K562 (cell line): Measurements from ENCODE around the gene YES1. TPM values are rescaled to one million over a fixed set of nuclear protein-coding genes. Genes with fewer than 3 reads are reported as not detected.
"Not testable (repeated sequence)": the region's sequence is repeated elsewhere in the genome, so short reads cannot be mapped to it uniquely, and the experiment has no call there.

Experiments used
- ATAC-seq: fragments of 200-7000 bp; cut with Tn5 transposase; 3 replicates; pipeline ENCODE4 v1.9.1; 2020; ENCODE audit warnings: moderate library complexity
- BruUV-seq: library from RNA; stranded (reverse); fragments of 400-500 nt; replicated peaks from 2 replicates; lab custom pipeline; 2021; lab: Mats Ljungman, UMichigan
- CTCF ChIA-PET: fragments of 300-600 bp; formaldehyde crosslinking; extraction: SDS; loops from one replicate; lab custom pipeline; 2021; ENCODE audit warnings: low intra/inter-chr PET ratio; lab: Yijun Ruan, JAX
- POLR2A ChIA-PET: fragments of 300-600, 350-650 bp; sonication (Branson Sonifier 250); formaldehyde crosslinking; extraction: SDS; loops from one replicate; lab custom pipeline; 2021; ENCODE audit warnings: antibody characterized with exemption, inconsistent platforms; lab: Yijun Ruan, JAX
- DNase-seq, 4 experiments: peaks; one replicate each; pipeline versions ENCODE4 v3.0.0 to v3.0.0-alpha.2; 2011 to 2018; ENCODE audit warnings: low spot score in 3 of 4, mixed read lengths in 3 of 4; ENCODE audit errors: extremely low read depth in 1 of 4
- FAIRE-seq: peaks from 2 replicates; lab custom pipeline; 2011; peaks lifted over from hg19 to GRCh38; lab: Jason Lieb, UNC
- H2AFZ ChIP-seq: 2 replicates; pipeline ENCODE4 v1.6.0; 2011; ENCODE audit warnings: low read depth, low read length, control low read depth, inconsistent platforms
- H3K27ac ChIP-seq: fragments of 200-600 bp; 3 replicates; pipeline ENCODE4 v1.8.0; 2011; ENCODE audit warnings: low read depth, mild to moderate bottlenecking, control low read depth, inconsistent platforms, low read length, moderate library complexity, mixed read lengths; ENCODE audit errors: extremely low read depth
- H3K27me3 ChIP-seq, 2 experiments: fragments of 300-600 bp in 1 of 2; 2 replicates in 1 of 2; 3 replicates in 1 of 2; pipeline versions ENCODE4 v1.6.0 to v1.8.0; 2011; ENCODE audit warnings: inconsistent platforms in 2 of 2, low read length in 2 of 2, mild to moderate bottlenecking in 1 of 2, mixed read lengths in 1 of 2, moderate library complexity in 1 of 2; ENCODE audit not compliant: control insufficient read depth in 2 of 2, insufficient read depth in 2 of 2
- H3K36me3 ChIP-seq: fragments of 300-600 bp; 3 replicates; pipeline ENCODE4 v1.8.0; 2011; ENCODE audit warnings: mild to moderate bottlenecking, low read length, inconsistent platforms; ENCODE audit not compliant: control insufficient read depth, insufficient read depth
- H3K4me1 ChIP-seq, 2 experiments: fragments of 200-600 bp in 1 of 2; replicated peaks in 1 of 2; 2 replicates in 1 of 2; 3 replicates in 1 of 2; pipeline versions ENCODE4 v1.5.1 to v1.8.0; 2011; ENCODE audit warnings: inconsistent platforms in 2 of 2, low read length in 2 of 2, mild to moderate bottlenecking in 1 of 2, mixed read lengths in 1 of 2, moderate library complexity in 1 of 2; ENCODE audit not compliant: control insufficient read depth in 2 of 2, insufficient read depth in 2 of 2
- H3K4me2 ChIP-seq: 2 replicates; pipeline ENCODE4 v1.6.1; 2011; ENCODE audit warnings: low read length, control low read depth, inconsistent platforms, mixed read lengths; ENCODE audit not compliant: insufficient read depth
- H3K4me3 ChIP-seq: fragments of 200-600 bp; sonication (generic), shearing (Covaris generic); 2 replicates; pipeline ENCODE4 v1.5.1; 2016; ENCODE audit warnings: control low read depth, inconsistent platforms
- H3K79me2 ChIP-seq: fragments of 200-600 bp; 3 replicates; pipeline ENCODE4 v1.8.0; 2011; ENCODE audit warnings: low read length, inconsistent platforms; ENCODE audit not compliant: control insufficient read depth, insufficient read depth
- H3K9ac ChIP-seq, 2 experiments: 2 replicates each; pipeline versions ENCODE4 v1.6.0 to v1.6.1; 2011; ENCODE audit warnings: low read depth in 2 of 2, low read length in 2 of 2, control low read depth in 1 of 2, inconsistent platforms in 1 of 2, mild to moderate bottlenecking in 1 of 2, mixed read lengths in 1 of 2; ENCODE audit not compliant: insufficient read depth in 1 of 2
- H3K9me1 ChIP-seq: one replicate; pipeline ENCODE4 v1.6.0; 2011; ENCODE audit warnings: inconsistent platforms, mild to moderate bottlenecking, low read length, moderate library complexity; ENCODE audit not compliant: control insufficient read depth, insufficient read depth
- H3K9me3 ChIP-seq: replicated peaks from 2 replicates; pipeline ENCODE4 v1.5.1; 2011; ENCODE audit warnings: low read depth, low read length, inconsistent platforms; ENCODE audit not compliant: control insufficient read depth, insufficient read depth
- H4K20me1 ChIP-seq: replicated peaks from 2 replicates; pipeline ENCODE4 v1.6.1; 2011; ENCODE audit warnings: low read length, inconsistent platforms, mixed read lengths; ENCODE audit not compliant: control insufficient read depth, insufficient read depth
- CEBPB ChIP-seq: fragments of 450-650 bp; IDR thresholded peaks from 2 replicates; pipeline ENCODE4 v1.6.1; 2016; ENCODE audit warnings: missing genetic modification characterization, missing compliant biosample characterization
- FOXA3 ChIP-seq, 2 experiments: fragments of 450-650 bp in 1 of 2; sonication (generic) in 1 of 2; formaldehyde crosslinking; IDR thresholded peaks in 1 of 2; conservative IDR thresholded peaks in 1 of 2; 2 replicates each; pipeline versions ENCODE4 v1.4.0 to v1.8.0; 2020 to 2022; ENCODE audit warnings: mild to moderate bottlenecking in 2 of 2, missing genetic modification reagents in 1 of 2
- FOXK2 ChIP-seq, 2 experiments: fragments of 450-650 bp; IDR thresholded peaks in 1 of 2; conservative IDR thresholded peaks in 1 of 2; 2 replicates each; pipeline ENCODE4 v1.6.1; 2016; ENCODE audit warnings: low read depth in 2 of 2, mild to moderate bottlenecking in 1 of 2
- POLR2A ChIP-seq: fragments of 450-650 bp; conservative IDR thresholded peaks from 2 replicates; pipeline ENCODE4 v1.6.1; 2016
- POLR2AphosphoS5 ChIP-seq: IDR thresholded peaks from 2 replicates; pipeline ENCODE4 v1.6.1; 2011; ENCODE audit warnings: mild to moderate bottlenecking, low read depth, low read length, moderate library complexity; ENCODE audit not compliant: control insufficient read depth, insufficient read depth
- POLR2B ChIP-seq: fragments of 450-650 bp; IDR thresholded peaks from 2 replicates; pipeline ENCODE4 v1.6.1; 2018; ENCODE audit warnings: low read depth; ENCODE audit not compliant: partially characterized antibody
- TEAD1 ChIP-seq, 2 experiments: fragments of 450-650 bp in 1 of 2; sonication (generic) in 1 of 2; formaldehyde crosslinking; IDR thresholded peaks; 2 replicates each; pipeline versions ENCODE4 v1.4.0 to v1.8.0; 2020 to 2022; ENCODE audit warnings: mild to moderate bottlenecking in 2 of 2, missing genetic modification reagents in 1 of 2
- ZNF121 ChIP-seq: sonication (generic); formaldehyde crosslinking; conservative IDR thresholded peaks from 2 replicates; pipeline ENCODE4 v1.8.0; 2022; ENCODE audit warnings: missing genetic modification reagents
- ZNF384 ChIP-seq: IDR thresholded peaks from 2 replicates; pipeline ENCODE4 v1.6.1; 2012; ENCODE audit warnings: low read depth, low read length, improper control_type of control experiment
- WGBS: fragments of 100-300 bp; shearing (Covaris generic); methylation state at CpG from one replicate; pipeline ENCODE4 v1.1.6; 2016; ENCODE audit warnings: low coverage, mixed read lengths; ENCODE audit not compliant: insufficient coverage; ENCODE audit errors: missing lambda C conversion rate; 5-methylcytosine and 5-hydroxymethylcytosine counted together
- in situ Hi-C: fragments of 300-500 bp; cut with MboI; formaldehyde crosslinking; loops from 4 replicates; pipeline ENCODE4 v1.15.0; 2018; ENCODE audit warnings: inconsistent platforms, mixed read lengths
- intact Hi-C: fragments of 100-400 bp; cut with micrococcal nuclease; formaldehyde crosslinking; loops from 2 replicates; pipeline ENCODE4 v1.14.2; 2022
- polyA plus RNA-seq, 8 experiments: library from polyadenylated mRNA; depleted of rRNA in 4 of 8; stranded (reverse) in 5 of 8; unstranded in 3 of 8; fragments of >200 nt; fragmentation: Nextera tagmentation in 2 of 8; fragmentation: Illumina TruSeq in 1 of 8; extraction: Ambion mirVana in 2 of 8; extraction: Trizol in 1 of 8; gene quantifications; 2 replicates each; pipeline versions ENCODE4 v1.2.1 to v1.2.3, GENCODE V29; 2011 to 2014; ENCODE audit warnings: inconsistent platforms in 1 of 8, missing spikeins in 1 of 8
- total RNA-seq, 7 experiments: library from RNA; depleted of rRNA in 6 of 7; stranded (reverse); fragments of >200 nt in 6 of 7; fragmentation: Illumina TruSeq in 2 of 7; extraction: Trizol in 2 of 7; gene quantifications; 2 replicates each; pipeline versions ENCODE4 v1.2.1 to v1.2.3, GENCODE V29; 2011 to 2021; ENCODE audit warnings: low replicate concordance in 1 of 7
- TF ChIP-seq, protein P1 (sequence below), 3 experiments: IDR thresholded peaks in 2 of 3; conservative IDR thresholded peaks in 1 of 3; 2 replicates each; pipeline ENCODE4 v1.5.1; 2011 to 2012; ENCODE audit warnings: low read length in 3 of 3, mild to moderate bottlenecking in 3 of 3, control low read depth in 2 of 3, improper control_type of control experiment in 1 of 3, inconsistent platforms in 1 of 3, low read depth in 1 of 3, mixed read lengths in 1 of 3, moderate library complexity in 1 of 3; ENCODE audit not compliant: insufficient read depth in 2 of 3

Gene YES1
- total and polyA plus RNA-seq, 9 of the 15 experiments (the other 6 are each of a cell fraction or from before 2014, with no cell fraction given): 37.2 to 115 (median 77.7) TPM

DNA sequence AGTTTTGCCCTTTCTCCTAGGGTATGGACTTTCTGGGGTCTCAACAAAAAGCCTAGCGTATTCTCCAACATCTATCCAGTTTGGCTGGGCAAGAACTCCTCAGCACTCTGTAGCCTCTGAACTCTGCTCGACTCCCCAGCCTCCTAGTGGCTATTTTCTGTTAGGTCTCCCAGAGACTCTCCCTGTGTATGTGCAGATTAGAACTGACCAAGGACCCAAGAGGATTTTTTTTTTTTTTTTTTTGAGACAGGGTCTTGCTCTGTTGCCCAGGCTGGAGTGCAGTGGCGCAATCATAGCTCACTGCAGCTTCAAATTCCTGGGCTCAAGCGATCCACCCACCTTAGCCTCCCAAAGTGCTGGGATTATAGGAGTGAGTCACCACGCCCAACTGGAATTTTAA is 81.9 kb downstream of the YES1 start:
- H3K4me2 ChIP-seq, intact Hi-C loops, BruUV-seq, H3K4me3 ChIP-seq, H3K9me1 ChIP-seq, H2AFZ ChIP-seq, H3K9ac ChIP-seq, H3K27me3 ChIP-seq, H3K9me3 ChIP-seq, in situ Hi-C loops, FAIRE-seq, H3K27ac ChIP-seq, CTCF ChIA-PET, H3K4me1 ChIP-seq, POLR2A ChIA-PET, H3K79me2 ChIP-seq, H4K20me1 ChIP-seq: not testable (repeated sequence)
- DNase-seq (peak; percentile 37 to 52 (median 44)), ATAC-seq (peak; percentile 85)
- WGBS: 91% methylated on average over 5 of the region's 5 CpGs
- H3K36me3 ChIP-seq: peaks cover 78% of the 10 kb centered on the region
- 0 out of 2 replicates have a peak, but pooled peaks have one; percentile 47 for TF ChIP-seq POLR2A
- TF ChIP-seq POLR2AphosphoS5: peak; percentile 53
- 0 out of 2 replicates have a peak, but pooled peaks have one; percentile 54 for TF ChIP-seq ZNF384
- 0 out of 4 replicates have a peak, but pooled peaks of 1 of the 2 experiments have one; percentile 22 for TF ChIP-seq FOXA3 (CRISPR knock-in tag; conservative IDR thresholded peaks at IDR 0.05 in 1 of 2, IDR thresholded peaks at IDR 0.05 in 1 of 2)
- peak; percentile 34; the same call in 1 of the 2 replicates for TF ChIP-seq CEBPB (tag)
- TF ChIP-seq TEAD1 (CRISPR knock-in tag; IDR thresholded peaks at IDR 0.05): 0 out of 4 replicates have a peak, but pooled peaks of 1 of the 2 experiments have one; percentile 38
- TF ChIP-seq POLR2B: peak; percentile 11
- 0 out of 4 replicates have a peak, but pooled peaks of 1 of the 2 experiments have one; percentile 22 for TF ChIP-seq FOXK2 (conservative IDR thresholded peaks at IDR 0.05 in 1 of 2, IDR thresholded peaks at IDR 0.05 in 1 of 2; ENCODE audit: low read depth in 2 of 2)
- TF ChIP-seq, protein P1, sequence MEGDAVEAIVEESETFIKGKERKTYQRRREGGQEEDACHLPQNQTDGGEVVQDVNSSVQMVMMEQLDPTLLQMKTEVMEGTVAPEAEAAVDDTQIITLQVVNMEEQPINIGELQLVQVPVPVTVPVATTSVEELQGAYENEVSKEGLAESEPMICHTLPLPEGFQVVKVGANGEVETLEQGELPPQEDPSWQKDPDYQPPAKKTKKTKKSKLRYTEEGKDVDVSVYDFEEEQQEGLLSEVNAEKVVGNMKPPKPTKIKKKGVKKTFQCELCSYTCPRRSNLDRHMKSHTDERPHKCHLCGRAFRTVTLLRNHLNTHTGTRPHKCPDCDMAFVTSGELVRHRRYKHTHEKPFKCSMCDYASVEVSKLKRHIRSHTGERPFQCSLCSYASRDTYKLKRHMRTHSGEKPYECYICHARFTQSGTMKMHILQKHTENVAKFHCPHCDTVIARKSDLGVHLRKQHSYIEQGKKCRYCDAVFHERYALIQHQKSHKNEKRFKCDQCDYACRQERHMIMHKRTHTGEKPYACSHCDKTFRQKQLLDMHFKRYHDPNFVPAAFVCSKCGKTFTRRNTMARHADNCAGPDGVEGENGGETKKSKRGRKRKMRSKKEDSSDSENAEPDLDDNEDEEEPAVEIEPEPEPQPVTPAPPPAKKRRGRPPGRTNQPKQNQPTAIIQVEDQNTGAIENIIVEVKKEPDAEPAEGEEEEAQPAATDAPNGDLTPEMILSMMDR (IDR thresholded peaks at IDR 0.05 in 2 of 3, conservative IDR thresholded peaks at IDR 0.05 in 1 of 3; ENCODE audit: insufficient read depth in 2 of 3, low read depth in 1 of 3, low read length in 3 of 3): peak; percentile 41 to 54 (median 41)
- TF ChIP-seq ZNF121 (CRISPR knock-in tag): peak; percentile 96
